Fibroblast of lung (primary cell): ENCODE results near the gene PF4V1.

Experiments
- EZH2 ChIP-seq: IDR thresholded peaks from 2 replicates; pipeline ENCODE4 v1.5.1; 2012; ENCODE audit warnings: low read length, control low read depth, mild to moderate bottlenecking; ENCODE audit errors: missing control alignments
- TF ChIP-seq, protein P1 (sequence below), 2 donors: IDR thresholded peaks in 1 of 2; conservative IDR thresholded peaks in 1 of 2; 1 replicate in 1 of 2; 2 replicates in 1 of 2; pipeline ENCODE4 v1.5.1; 2011 to 2012; ENCODE audit warnings: low read length in 2 of 2, control low read depth in 1 of 2, inconsistent platforms in 1 of 2, low read depth in 1 of 2, mild to moderate bottlenecking in 1 of 2

DNA sequence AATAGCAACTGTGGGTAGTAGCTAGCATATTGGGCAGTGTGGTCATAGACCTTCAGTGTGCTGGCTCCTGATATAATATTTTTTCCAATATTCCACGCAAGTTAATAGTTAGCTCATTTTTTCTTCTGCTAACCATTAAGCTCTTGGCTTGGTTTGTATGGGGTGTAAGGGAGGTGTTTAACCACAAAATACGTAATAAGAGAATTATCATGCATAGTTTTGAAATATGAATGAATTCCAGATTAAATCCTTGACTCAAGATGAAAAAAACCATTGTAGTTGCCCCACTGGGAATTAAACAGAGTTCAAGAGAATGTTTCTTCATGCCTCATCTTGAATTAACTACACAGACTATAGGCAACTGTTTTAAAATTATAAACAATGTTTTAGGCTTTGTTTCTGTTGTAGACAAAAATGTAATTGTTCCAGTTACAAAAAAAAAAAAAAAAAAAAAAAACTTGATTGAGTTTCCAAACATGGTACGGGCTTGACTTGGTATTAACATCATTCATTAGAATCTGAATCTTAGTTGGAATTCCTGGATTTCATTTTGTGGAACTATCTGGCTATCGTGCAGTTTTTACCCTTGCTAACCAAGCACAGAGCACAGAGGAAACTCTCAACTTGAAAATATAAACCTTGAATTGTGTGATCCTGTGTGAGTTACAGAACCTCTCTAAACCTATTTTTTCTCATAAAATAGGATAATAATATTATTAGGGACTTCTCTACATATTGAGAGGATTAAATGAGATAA, 44.5 kb downstream of the PF4V1 start:
- TF ChIP-seq, protein P1, sequence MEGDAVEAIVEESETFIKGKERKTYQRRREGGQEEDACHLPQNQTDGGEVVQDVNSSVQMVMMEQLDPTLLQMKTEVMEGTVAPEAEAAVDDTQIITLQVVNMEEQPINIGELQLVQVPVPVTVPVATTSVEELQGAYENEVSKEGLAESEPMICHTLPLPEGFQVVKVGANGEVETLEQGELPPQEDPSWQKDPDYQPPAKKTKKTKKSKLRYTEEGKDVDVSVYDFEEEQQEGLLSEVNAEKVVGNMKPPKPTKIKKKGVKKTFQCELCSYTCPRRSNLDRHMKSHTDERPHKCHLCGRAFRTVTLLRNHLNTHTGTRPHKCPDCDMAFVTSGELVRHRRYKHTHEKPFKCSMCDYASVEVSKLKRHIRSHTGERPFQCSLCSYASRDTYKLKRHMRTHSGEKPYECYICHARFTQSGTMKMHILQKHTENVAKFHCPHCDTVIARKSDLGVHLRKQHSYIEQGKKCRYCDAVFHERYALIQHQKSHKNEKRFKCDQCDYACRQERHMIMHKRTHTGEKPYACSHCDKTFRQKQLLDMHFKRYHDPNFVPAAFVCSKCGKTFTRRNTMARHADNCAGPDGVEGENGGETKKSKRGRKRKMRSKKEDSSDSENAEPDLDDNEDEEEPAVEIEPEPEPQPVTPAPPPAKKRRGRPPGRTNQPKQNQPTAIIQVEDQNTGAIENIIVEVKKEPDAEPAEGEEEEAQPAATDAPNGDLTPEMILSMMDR (conservative IDR thresholded peaks at IDR 0.05 in 1 of 2, IDR thresholded peaks at IDR 0.05 in 1 of 2; ENCODE audit: low read depth in 1 of 2, low read length in 2 of 2): no peak
- TF ChIP-seq EZH2: no peak
